PFSK-1 (cell line): ENCODE results near the gene CASK.

Experiments
- POLR2AphosphoS5 ChIP-seq: IDR thresholded peaks from 2 replicates; pipeline ENCODE4 v1.6.1; 2012; ENCODE audit warnings: low read depth, mild to moderate bottlenecking, control low read depth, low read length, moderate library complexity
- REST ChIP-seq, 2 experiments: IDR thresholded peaks; 2 replicates each; pipeline versions ENCODE4 v1.6.1 to v1.8.0; 2011 to 2012; ENCODE audit warnings: low read depth in 2 of 2, low read length in 2 of 2, control low read depth in 1 of 2, inconsistent platforms in 1 of 2, mild to moderate bottlenecking in 1 of 2, moderate library complexity in 1 of 2; ENCODE audit not compliant: insufficient read depth in 1 of 2

- TF ChIP-seq POLR2AphosphoS5 = no peak
- TF ChIP-seq REST (IDR thresholded peaks at IDR 0.05; ENCODE audit: insufficient read depth in 1 of 2, low read depth in 2 of 2, low read length in 2 of 2) = no peak
Measured at GRCh38 chrX:41692162-41692749, 231.1 kb downstream of the CASK start.
